ENCODE data around the gene KLHL22.

GRCh38 chr22:20433191-20433590 is 62.4 kb downstream of the KLHL22 start:
- TF ChIP-seq CTCF (conservative IDR thresholded peaks at IDR 0.05; ENCODE audit: low read depth, low read length), result no peak
- TF ChIP-seq EZH2 (IDR thresholded peaks at IDR 0.05; ENCODE audit: borderline replicate concordance, low read depth, low read length, poor library complexity, severe bottlenecking), result no peak
